GM12865 (cell line): Measurements from ENCODE around the gene PROK2.

Source experiments
- DNase-seq: peaks from one replicate; pipeline ENCODE4 v3.0.0; 2010; ENCODE audit warnings: low read depth
- H3K4me3 ChIP-seq: 2 replicates; pipeline ENCODE4 v1.5.1; 2011; ENCODE audit warnings: mild to moderate bottlenecking, low read depth, low read length, control low read depth
- CTCF ChIP-seq: IDR thresholded peaks from 2 replicates; pipeline ENCODE4 v1.5.1; 2011; ENCODE audit warnings: low read length, control low read depth, low read depth, inconsistent platforms; ENCODE audit not compliant: insufficient read depth; ENCODE audit errors: missing control alignments

Gene PROK2

GRCh38 chr3:71753701-71754609 is 31.0 kb downstream of the PROK2 start, which contains the start of gene GPR27:
TSS of gene GPR27 (plus strand) at chr3:71753855. CDS start at chr3:71754050, 195 bp downstream.
- H3K4me3 ChIP-seq: no peak within 1 kb of the TSS
- DNase-seq: peak; percentile 4
- TF ChIP-seq CTCF: no peak

- DNase-seq: no peak
- no peak overlapping the region for H3K4me3 ChIP-seq
- TF ChIP-seq CTCF: no peak
Measured at GRCh38 chr3:71752831-71753700, 31.9 kb downstream of the PROK2 start.

DNA sequence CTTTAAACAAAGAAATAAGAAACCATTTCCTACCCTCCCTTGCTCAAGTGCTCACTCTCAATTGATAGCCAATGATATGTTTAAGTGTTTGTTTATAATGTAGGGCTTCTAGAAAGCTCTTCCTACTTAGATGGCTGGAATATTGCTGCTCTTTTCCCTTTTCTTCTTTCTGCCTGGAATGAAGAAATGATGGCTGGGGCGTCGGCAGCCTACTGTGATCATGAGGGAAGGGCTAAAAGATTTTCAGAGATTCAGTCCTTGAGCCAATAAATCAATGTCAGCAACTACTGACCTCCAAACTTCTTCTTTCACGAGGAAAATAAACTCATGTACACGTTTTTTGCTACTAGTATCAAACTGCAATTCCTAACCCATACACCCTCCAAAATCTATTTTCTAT is 33.3 kb downstream of the PROK2 start:
- no peak for TF ChIP-seq CTCF
- DNase-seq: no peak
- no peak overlapping the region for H3K4me3 ChIP-seq

- no peak for TF ChIP-seq CTCF
Measured at GRCh38 chr3:71744738-71745137, 40.2 kb downstream of the PROK2 start.

GRCh38 chr3:71742621-71743020 is 42.3 kb downstream of the PROK2 start:
- no peak for DNase-seq
- no peak for TF ChIP-seq CTCF
- no peak overlapping the region for H3K4me3 ChIP-seq

More at GRCh38 chr3:71744738-71745137, 40.2 kb downstream of the PROK2 start:
- H3K4me3 ChIP-seq: no peak overlapping the region
- no peak for DNase-seq

DNA sequence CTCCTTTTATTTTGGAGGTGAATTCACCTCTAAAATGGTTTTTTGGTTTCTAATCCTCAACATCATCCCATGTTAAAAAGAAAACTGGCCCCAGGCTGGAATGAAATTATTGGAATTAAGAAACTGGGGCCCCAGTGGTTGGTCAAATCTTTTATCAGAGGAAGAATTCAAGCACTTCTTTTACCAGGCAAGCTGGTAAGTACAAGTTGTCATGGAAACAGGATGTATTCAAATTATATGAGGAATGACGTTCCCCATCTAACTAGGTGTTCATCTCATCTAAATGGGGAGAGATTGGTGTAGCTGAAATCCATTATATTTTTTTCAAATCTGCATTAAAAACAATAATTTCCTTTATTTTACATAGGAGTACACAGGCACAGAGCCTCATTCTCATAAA is 50.1 kb downstream of the PROK2 start:
- no peak for TF ChIP-seq CTCF
- H3K4me3 ChIP-seq: no peak overlapping the region
- no peak for DNase-seq
